ENCODE data around the gene GPR37L1. TPM values are rescaled to one million over a fixed set of nuclear protein-coding genes. Genes with fewer than 3 reads are reported as not detected.

Gene GPR37L1
- total and polyA plus RNA-seq, 7 donors, result under 0.01 to 1.8 (median 0.32) TPM; not detected in 1

DNA sequence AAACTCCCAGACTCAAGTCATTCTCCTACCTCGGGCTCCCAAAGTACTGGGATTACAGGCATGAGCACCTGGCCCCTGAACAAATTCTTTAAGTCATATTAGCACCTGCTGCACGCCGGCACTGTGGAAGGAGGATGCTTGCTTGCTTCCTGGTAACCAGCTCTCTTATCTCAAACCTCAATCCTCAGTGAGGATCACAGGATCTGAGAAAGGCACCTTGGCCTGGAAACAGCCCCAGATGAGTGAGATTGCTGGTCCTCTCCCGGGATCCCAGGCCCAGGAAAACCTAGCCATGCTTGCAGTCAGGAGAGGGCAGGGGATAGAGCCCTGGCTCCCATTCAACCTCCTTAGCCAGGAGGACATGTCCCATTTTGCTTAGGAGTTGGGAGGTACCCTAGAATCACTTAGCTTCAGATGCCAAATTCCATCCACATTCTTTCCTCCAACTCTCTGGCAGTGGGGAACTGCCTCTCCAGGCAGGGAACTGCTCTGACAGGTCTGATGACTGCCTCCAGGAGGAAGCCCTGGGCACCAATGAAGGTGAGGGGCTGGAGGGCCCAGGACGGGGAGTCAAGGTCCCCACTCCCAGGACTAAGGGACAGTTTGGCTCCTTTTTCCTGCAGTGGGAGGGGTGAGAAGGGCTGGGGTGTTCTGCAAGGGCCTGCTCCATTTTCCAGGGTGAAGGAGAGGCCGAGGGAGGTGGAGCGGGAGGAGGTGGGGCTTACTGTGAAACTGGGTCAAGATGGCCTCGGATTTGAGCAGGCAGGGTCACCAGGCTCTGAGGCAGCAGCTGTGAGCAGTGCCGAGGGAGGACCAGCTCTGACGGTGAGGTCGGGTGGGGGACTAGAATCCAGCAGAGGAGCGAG is 9.5 kb downstream of the GPR37L1 start:
- Histone ChIP-seq H3K9me3 (no peaks in the 10 kb centered on the region), H3K4me1 (peaks cover 0 to 45% (median 30%) of the 10 kb centered on the region in 4 donors), H3K36me3 (peaks cover 11 to 39% (median 23%) of the 10 kb centered on the region in 4 donors), H3K27ac (peak overlapping the region; percentile 80 to 88 (median 86)), H3K27me3 (no peaks in the 10 kb centered on the region), H3K4me3 (peak overlapping the region in 1 of 4 donors; percentile 25)
- peak; percentile 92 for DNase-seq
- intact Hi-C loops (cut with DNase I), result loop anchor here (10.0 kb wide), 1 partner anchor 237 kb away; no protein-coding TSS in a partner anchor
- WGBS, 2 donors, result 65 to 73% methylated on average over 12 of the region's 12 CpGs
- TF ChIP-seq, protein P1, sequence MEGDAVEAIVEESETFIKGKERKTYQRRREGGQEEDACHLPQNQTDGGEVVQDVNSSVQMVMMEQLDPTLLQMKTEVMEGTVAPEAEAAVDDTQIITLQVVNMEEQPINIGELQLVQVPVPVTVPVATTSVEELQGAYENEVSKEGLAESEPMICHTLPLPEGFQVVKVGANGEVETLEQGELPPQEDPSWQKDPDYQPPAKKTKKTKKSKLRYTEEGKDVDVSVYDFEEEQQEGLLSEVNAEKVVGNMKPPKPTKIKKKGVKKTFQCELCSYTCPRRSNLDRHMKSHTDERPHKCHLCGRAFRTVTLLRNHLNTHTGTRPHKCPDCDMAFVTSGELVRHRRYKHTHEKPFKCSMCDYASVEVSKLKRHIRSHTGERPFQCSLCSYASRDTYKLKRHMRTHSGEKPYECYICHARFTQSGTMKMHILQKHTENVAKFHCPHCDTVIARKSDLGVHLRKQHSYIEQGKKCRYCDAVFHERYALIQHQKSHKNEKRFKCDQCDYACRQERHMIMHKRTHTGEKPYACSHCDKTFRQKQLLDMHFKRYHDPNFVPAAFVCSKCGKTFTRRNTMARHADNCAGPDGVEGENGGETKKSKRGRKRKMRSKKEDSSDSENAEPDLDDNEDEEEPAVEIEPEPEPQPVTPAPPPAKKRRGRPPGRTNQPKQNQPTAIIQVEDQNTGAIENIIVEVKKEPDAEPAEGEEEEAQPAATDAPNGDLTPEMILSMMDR (IDR thresholded peaks at IDR 0.05), result no peak
- TF ChIP-seq EP300 (IDR thresholded peaks at IDR 0.05) (no peak), POLR2AphosphoS5 (IDR thresholded peaks at IDR 0.05) (peak in 2 of 4 donors; percentile 15 to 26)

DNA sequence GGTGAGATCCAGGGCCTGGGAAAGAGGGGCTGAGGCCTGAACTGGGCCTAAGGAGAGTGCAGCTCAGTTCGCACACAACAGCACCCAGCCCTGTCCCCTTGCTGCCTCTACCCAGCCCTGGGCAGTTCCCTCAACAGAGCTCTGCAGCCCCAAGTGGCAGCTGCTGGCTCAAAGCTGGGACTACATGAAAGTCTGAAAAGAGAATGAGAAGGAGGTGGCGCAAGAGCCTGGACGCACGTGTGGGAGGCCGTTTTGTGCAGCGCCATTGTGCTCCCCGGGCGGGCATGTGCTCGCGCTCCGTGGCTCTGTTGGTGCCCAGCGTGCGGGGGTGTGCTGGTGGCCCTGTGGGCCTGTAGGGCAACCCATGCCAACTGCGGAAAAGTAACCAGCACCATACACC is 10.3 kb downstream of the GPR37L1 start:
- intact Hi-C loops (cut with DNase I), result loop anchor here (10.0 kb wide), 1 partner anchor 238 kb away; no protein-coding TSS in a partner anchor
- H3K4me1 ChIP-seq, result peaks cover 0 to 45% (median 30%) of the 10 kb centered on the region in 4 donors

DNA sequence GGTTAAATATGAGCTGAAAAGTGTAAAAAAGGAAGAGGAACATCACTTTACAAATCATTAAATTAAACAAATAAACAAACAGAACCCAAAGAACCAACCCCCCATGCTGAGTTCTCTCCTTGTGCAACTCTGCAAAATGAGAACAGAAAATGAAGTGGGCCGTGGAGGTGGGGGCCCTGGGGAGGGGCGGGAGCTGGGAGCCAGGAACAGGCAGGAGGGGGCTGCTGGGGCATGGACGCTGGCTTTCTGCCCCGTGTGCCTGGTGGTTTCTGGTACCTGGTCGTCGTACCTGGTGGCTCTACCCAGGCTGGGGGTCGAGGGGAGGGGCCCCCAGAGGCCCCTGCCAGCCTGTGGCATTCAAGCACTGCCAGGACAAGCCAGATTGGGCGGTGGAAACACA is 10.8 kb downstream of the GPR37L1 start:
- H3K27me3 ChIP-seq, result no peaks in the 10 kb centered on the region
- DNase-seq, result no peak
- peak overlapping the region; percentile 80 to 88 (median 86) for H3K27ac ChIP-seq
- H3K4me1 ChIP-seq, result peaks cover 0 to 45% (median 30%) of the 10 kb centered on the region in 4 donors
- TF ChIP-seq POLR2A (IDR thresholded peaks at IDR 0.05), result no peak
- TF ChIP-seq, protein P1 (IDR thresholded peaks at IDR 0.05), result no peak
- no peak for TF ChIP-seq EP300 (IDR thresholded peaks at IDR 0.05)
- no peak for TF ChIP-seq POLR2AphosphoS5 (IDR thresholded peaks at IDR 0.05)
- H3K36me3 ChIP-seq, result peaks cover 11 to 51% (median 29%) of the 10 kb centered on the region in 4 donors
- no peak overlapping the region for H3K4me3 ChIP-seq
- H3K9me3 ChIP-seq, result no peaks in the 10 kb centered on the region
- WGBS, 2 donors, result 84 to 88% methylated on average over 8 of the region's 8 CpGs
- intact Hi-C loops (cut with DNase I), result loop anchor here (10.0 kb wide), 1 partner anchor 239 kb away; no protein-coding TSS in a partner anchor

More for the DNA sequence above, 10.3 kb downstream of the GPR37L1 start:
- TF ChIP-seq, protein P1 (IDR thresholded peaks at IDR 0.05), result no peak
- TF ChIP-seq EP300 (IDR thresholded peaks at IDR 0.05), result no peak
- peak in 2 of 4 donors; percentile 10 to 18 for TF ChIP-seq POLR2AphosphoS5 (IDR thresholded peaks at IDR 0.05)
- TF ChIP-seq POLR2A (IDR thresholded peaks at IDR 0.05), result no peak
- Histone ChIP-seq H3K27ac (peak overlapping the region; percentile 80 to 88 (median 86)), H3K36me3 (peaks cover 11 to 47% (median 28%) of the 10 kb centered on the region in 4 donors), H3K9me3 (no peaks in the 10 kb centered on the region), H3K4me3 (peak overlapping the region in 1 of 4 donors; percentile 25), H3K27me3 (no peaks in the 10 kb centered on the region)
- peak; percentile 77 for DNase-seq
- WGBS, 2 donors, result 89 to 92% methylated on average over 14 of the region's 14 CpGs

DNA sequence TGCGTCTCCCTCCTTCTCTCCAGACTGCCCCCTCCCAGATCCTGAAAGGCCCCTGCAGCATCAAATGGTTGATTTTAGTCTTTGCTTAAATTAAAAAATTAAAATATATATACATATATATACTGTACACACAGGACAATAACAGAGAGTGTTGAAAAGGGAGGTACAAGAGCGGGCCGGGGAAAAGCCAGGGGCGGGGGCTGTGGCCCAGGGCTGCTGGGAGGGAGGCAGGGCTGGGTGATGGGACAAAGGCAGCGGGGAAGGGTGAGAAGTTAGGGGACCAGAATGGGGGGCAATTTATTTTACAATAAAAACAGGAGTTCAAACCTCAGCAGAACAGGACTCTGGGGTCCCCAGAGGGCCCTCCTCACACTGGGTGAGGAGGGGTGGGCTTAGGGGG is 11.3 kb downstream of the GPR37L1 start:
- Histone ChIP-seq H3K27me3 (no peaks in the 10 kb centered on the region), H3K9me3 (no peaks in the 10 kb centered on the region), H3K36me3 (peaks cover 11 to 51% (median 29%) of the 10 kb centered on the region in 4 donors), H3K4me3 (no peak overlapping the region), H3K4me1 (peaks cover 0 to 45% (median 30%) of the 10 kb centered on the region in 4 donors), H3K27ac (peak overlapping the region; percentile 80 to 88 (median 86))
- no peak for DNase-seq
- 95 to 98% methylated on average over 5 of the region's 5 CpGs for WGBS, 2 donors
- no peak for TF ChIP-seq POLR2AphosphoS5 (IDR thresholded peaks at IDR 0.05)
- TF ChIP-seq, protein P1 (IDR thresholded peaks at IDR 0.05), result no peak
- TF ChIP-seq EP300 (IDR thresholded peaks at IDR 0.05), result no peak
- TF ChIP-seq POLR2A (IDR thresholded peaks at IDR 0.05), result no peak
- intact Hi-C loops (cut with DNase I), result loop anchor here (10.0 kb wide), 1 partner anchor 239 kb away; no protein-coding TSS in a partner anchor
